Activated T-cell treated with anti-CD3 and anti-CD28 coated beads, Interleukin-2, amount 50 U/mL, for 72 hours (primary cell): ENCODE results near the gene EFCAB11. TPM values are rescaled to one million over a fixed set of nuclear protein-coding genes. Genes with fewer than 3 reads are reported as not detected.
"Not testable (repeated sequence)": the region's sequence is repeated elsewhere in the genome, so short reads cannot be mapped to it uniquely, and the experiment has no call there.

Experiments used
- ATAC-seq, 2 donors: fragments of 150-1000 bp; cut with Tn5 transposase; replicated peaks in 1 of 2; 2 replicates each; pipeline ENCODE4 v1.10.0; 2021; ENCODE audit warnings: moderate library complexity in 2 of 2, mild to moderate bottlenecking in 1 of 2
- DNase-seq, 2 donors: peaks; one replicate each; pipeline ENCODE4 v3.0.0; 2021 to 2022; ENCODE audit warnings: mixed read lengths in 1 of 2
- H3K27ac Mint-ChIP-seq: one replicate; pipeline ENCODE4 v1.8.0; 2022; ENCODE audit warnings: mild to moderate bottlenecking, moderate library complexity, mixed read lengths
- H3K27me3 Mint-ChIP-seq: one replicate; pipeline ENCODE4 v1.8.0; 2022; ENCODE audit warnings: low read depth, mixed read lengths
- H3K36me3 Mint-ChIP-seq, 2 donors: one replicate each; pipeline ENCODE4 v1.8.0; 2022; ENCODE audit warnings: mixed read lengths in 2 of 2, mild to moderate bottlenecking in 1 of 2; ENCODE audit not compliant: insufficient read depth in 2 of 2
- H3K4me1 Mint-ChIP-seq: one replicate; pipeline ENCODE4 v1.8.0; 2022; ENCODE audit warnings: low read depth, mixed read lengths
- H3K4me3 Mint-ChIP-seq, 2 donors: one replicate each; pipeline ENCODE4 v1.8.0; 2022; ENCODE audit warnings: mild to moderate bottlenecking in 2 of 2, mixed read lengths in 2 of 2, moderate library complexity in 2 of 2
- H3K9me3 Mint-ChIP-seq, 2 donors: one replicate each; pipeline ENCODE4 v1.8.0; 2022; ENCODE audit warnings: mixed read lengths in 2 of 2
- total RNA-seq, 2 donors: library from RNA; stranded (reverse); gene quantifications; one replicate each; pipeline ENCODE4 v1.2.3, GENCODE V29; 2022

The EFCAB11 gene
- total RNA-seq, 2 donors from 2014 or later: 12.8 to 13.7 TPM

DNA sequence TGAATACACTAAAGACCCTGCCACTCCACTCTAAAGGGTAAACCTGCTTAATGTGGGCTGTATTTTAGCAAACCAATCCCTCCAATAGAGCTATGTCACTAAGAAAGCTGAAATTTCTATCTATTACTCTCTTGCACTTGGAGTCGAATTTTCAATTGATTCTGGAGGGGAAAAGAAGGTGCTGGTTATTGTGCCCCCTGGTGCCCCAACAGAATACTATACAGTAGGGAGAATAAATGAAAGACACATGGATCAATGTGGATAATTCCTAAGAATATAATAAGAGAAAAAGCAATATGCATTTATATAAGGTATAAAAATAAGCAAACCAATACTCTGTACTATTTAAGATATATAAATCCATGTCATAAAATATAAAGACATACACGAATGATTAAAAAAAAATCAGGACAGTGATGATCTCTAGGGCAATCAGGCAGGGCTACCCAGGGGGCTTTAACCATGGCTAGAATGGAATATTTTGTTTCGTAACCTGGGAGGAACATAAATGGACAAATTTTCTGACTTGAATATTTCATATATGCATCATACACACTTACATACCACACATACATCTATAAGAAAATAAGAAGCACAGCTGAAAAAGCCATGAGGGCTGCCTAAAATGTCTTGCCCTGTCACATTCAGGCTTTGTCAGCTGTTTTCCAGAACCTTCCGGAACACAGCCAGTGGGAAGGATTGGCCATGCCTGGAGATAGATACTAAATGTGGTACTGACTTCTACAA lies 54.4 kb downstream of the EFCAB11 start:
- Mint-ChIP-seq H3K27ac (no peak overlapping the region), H3K27me3 (no peaks in the 10 kb centered on the region), H3K4me3 (no peak overlapping the region), H3K36me3 (no peaks in the 10 kb centered on the region), H3K9me3 (no peaks in the 10 kb centered on the region), H3K4me1 (peaks cover 9% of the 10 kb centered on the region)
- DNase-seq: peak; percentile 3 to 12
- ATAC-seq: no peak

GRCh38 chr14:89899291-89899690 lies 55.2 kb downstream of the EFCAB11 start:
- Mint-ChIP-seq H3K4me3 (no peak overlapping the region), H3K9me3 (no peaks in the 10 kb centered on the region), H3K4me1 (peaks cover 9% of the 10 kb centered on the region), H3K36me3 (no peaks in the 10 kb centered on the region), H3K27ac (no peak overlapping the region), H3K27me3 (no peaks in the 10 kb centered on the region)
- ATAC-seq: no peak
- no peak for DNase-seq

- not testable (repeated sequence) for H3K36me3 Mint-ChIP-seq, ATAC-seq, H3K27ac Mint-ChIP-seq, H3K4me1 Mint-ChIP-seq, H3K4me3 Mint-ChIP-seq, H3K27me3 Mint-ChIP-seq, H3K9me3 Mint-ChIP-seq, DNase-seq
Measured at GRCh38 chr14:89893388-89893787, 61.1 kb downstream of the EFCAB11 start.

DNA sequence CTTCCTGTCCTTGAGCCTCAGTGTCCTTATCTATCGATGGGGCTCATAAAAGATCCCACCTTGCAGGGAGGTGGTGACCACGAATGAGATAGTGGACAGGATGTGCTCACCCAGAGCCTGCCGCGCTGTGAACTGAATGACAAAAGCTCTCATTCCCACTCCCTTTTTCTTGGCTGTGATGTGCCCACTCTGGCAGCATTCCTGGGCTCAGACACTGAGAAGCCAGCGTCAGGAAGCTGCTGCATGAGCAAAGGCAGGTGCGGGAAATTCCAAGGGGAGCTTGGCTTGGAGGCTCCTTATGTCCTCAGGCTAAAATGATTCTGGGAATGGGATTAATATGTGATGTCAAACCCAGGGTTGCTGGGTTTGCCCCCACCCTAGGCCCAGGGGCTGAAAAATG lies 61.6 kb downstream of the EFCAB11 start:
- H3K4me1 Mint-ChIP-seq: no peaks in the 10 kb centered on the region
- no peaks in the 10 kb centered on the region for H3K27me3 Mint-ChIP-seq

DNA sequence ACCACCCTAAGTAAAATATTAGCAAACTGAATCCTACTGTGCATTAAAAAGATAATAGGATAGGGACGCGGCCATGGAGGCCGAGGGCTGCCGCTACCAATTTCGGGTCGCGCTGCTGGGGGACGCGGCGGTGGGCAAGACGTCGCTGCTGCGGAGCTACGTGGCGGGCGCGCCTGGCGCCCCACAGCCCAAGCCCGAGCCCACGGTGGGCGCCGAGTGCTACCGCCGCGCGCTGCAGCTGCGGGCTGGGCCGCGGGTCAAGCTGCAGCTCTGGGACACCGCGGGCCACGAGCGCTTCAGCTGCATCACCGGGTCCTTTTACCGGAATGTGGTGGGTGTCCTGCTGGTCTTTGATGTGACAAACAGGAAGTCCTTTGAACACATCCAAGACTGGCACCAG lies 62.8 kb downstream of the EFCAB11 start:
- not testable (repeated sequence) for ATAC-seq, H3K27me3 Mint-ChIP-seq, H3K36me3 Mint-ChIP-seq, H3K9me3 Mint-ChIP-seq, H3K27ac Mint-ChIP-seq, H3K4me3 Mint-ChIP-seq, DNase-seq, H3K4me1 Mint-ChIP-seq

More for the DNA sequence above, 61.6 kb downstream of the EFCAB11 start:
- DNase-seq (no peak), ATAC-seq (no peak)
- H3K4me3 Mint-ChIP-seq: no peak overlapping the region
- peaks cover 1 to 2% of the 10 kb centered on the region in 2 donors for H3K36me3 Mint-ChIP-seq
- H3K9me3 Mint-ChIP-seq: peaks cover 2% of the 10 kb centered on the region in 2 donors
- H3K27ac Mint-ChIP-seq: no peak overlapping the region

- H3K27me3 Mint-ChIP-seq: no peaks in the 10 kb centered on the region
- ATAC-seq (no peak), DNase-seq (no peak)
- H3K27ac Mint-ChIP-seq: no peak overlapping the region
- no peaks in the 10 kb centered on the region for H3K4me1 Mint-ChIP-seq
- H3K4me3 Mint-ChIP-seq: no peak overlapping the region
- peaks cover 1 to 2% of the 10 kb centered on the region in 2 donors for H3K36me3 Mint-ChIP-seq
- H3K9me3 Mint-ChIP-seq: peaks cover 2% of the 10 kb centered on the region in 2 donors
Measured at GRCh38 chr14:89891055-89891454, 63.5 kb downstream of the EFCAB11 start.

- Mint-ChIP-seq H3K36me3 (peaks cover 1 to 2% of the 10 kb centered on the region in 2 donors), H3K27ac (no peak overlapping the region), H3K27me3 (no peaks in the 10 kb centered on the region), H3K4me1 (no peaks in the 10 kb centered on the region), H3K9me3 (peaks cover 2% of the 10 kb centered on the region in 2 donors), H3K4me3 (no peak overlapping the region)
- DNase-seq (no peak), ATAC-seq (no peak)
Measured at GRCh38 chr14:89890589-89890988, 63.9 kb downstream of the EFCAB11 start.

DNA sequence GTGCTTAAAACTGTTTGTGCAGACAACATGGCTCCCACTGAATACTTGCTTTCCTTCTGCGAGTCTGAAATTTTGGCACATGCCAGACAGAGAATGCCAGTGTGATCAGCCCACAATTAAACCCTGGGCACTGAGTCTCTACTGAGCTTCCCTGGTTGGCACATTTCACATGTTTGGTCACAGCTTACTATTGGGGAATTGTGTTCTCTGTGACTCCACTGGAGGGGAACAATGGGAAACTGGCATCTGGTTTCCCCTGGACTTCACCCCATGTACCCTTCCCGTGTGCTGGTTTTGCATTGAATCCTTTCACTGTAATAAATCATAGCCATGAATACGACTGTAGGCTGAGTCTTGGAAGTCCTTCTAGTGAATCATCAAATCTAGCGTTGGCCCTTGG lies 64.9 kb downstream of the EFCAB11 start:
- Mint-ChIP-seq H3K27ac (no peak overlapping the region), H3K27me3 (no peaks in the 10 kb centered on the region), H3K4me3 (no peak overlapping the region), H3K9me3 (peaks cover 2% of the 10 kb centered on the region in 2 donors), H3K36me3 (peaks cover 1 to 2% of the 10 kb centered on the region in 2 donors), H3K4me1 (no peaks in the 10 kb centered on the region)
- DNase-seq (no peak), ATAC-seq (no peak)

DNA sequence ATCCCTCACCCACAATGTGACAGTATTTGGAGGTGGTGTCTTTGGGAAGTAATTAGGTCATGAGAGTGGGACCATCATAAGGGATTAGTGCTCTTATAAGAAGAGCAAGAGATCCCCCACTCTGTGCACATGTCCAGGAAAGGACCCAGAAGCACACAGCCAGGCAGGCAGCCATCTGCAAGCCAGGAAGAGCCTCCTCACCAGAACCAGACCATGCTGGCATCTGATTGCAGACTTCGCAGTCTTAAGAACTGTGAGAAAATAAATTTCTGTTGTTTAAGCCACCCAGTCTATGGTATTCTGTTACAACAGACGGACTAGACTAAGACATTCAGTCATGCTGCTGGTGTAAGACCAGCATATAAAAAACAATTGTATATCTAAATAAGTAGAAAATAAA lies 69.8 kb downstream of the EFCAB11 start:
- DNase-seq (no peak), ATAC-seq (no peak)
- Mint-ChIP-seq H3K27ac (no peak overlapping the region), H3K9me3 (no peaks in the 10 kb centered on the region), H3K36me3 (no peaks in the 10 kb centered on the region), H3K27me3 (no peaks in the 10 kb centered on the region), H3K4me1 (no peaks in the 10 kb centered on the region), H3K4me3 (no peak overlapping the region)

GRCh38 chr14:89881839-89882238 lies 72.7 kb downstream of the EFCAB11 start:
- H3K9me3 Mint-ChIP-seq: no peaks in the 10 kb centered on the region

DNA sequence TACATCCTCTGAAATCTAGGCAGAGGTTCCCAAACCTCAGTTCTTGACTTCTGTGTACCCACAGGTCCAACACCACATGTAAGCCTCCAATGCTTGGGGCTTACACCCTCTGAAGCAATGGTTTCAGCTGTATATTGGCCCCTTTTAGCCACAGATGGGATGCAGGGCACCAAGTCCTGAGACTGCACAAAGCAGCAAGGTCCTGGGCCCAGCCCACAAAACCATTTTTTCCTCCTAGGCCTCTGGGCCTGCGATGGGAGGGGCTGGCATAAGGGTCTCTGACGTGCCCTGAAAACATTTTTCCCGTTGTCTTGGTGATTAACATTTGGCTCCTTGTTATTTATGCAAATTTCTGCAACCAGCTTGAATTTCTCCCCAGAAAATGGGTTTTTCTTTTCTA lies 80.4 kb downstream of the EFCAB11 start:
- not testable (repeated sequence) for H3K27me3 Mint-ChIP-seq, ATAC-seq, H3K27ac Mint-ChIP-seq, H3K4me3 Mint-ChIP-seq, H3K4me1 Mint-ChIP-seq, DNase-seq
- H3K9me3 Mint-ChIP-seq: peaks cover 0 to 12% of the 10 kb centered on the region in 2 donors
- H3K36me3 Mint-ChIP-seq: peaks cover 2 to 10% of the 10 kb centered on the region in 2 donors

More at GRCh38 chr14:89881839-89882238, 72.7 kb downstream of the EFCAB11 start:
- H3K27ac Mint-ChIP-seq: no peak overlapping the region
- DNase-seq (no peak), ATAC-seq (no peak)
- no peaks in the 10 kb centered on the region for H3K27me3 Mint-ChIP-seq
- no peaks in the 10 kb centered on the region for H3K4me1 Mint-ChIP-seq
- H3K36me3 Mint-ChIP-seq: no peaks in the 10 kb centered on the region
- no peak overlapping the region for H3K4me3 Mint-ChIP-seq

- DNase-seq: no peak
- H3K27me3 Mint-ChIP-seq: no peaks in the 10 kb centered on the region
- no peak overlapping the region for H3K4me3 Mint-ChIP-seq
- ATAC-seq: no peak
- H3K9me3 Mint-ChIP-seq: peaks cover 0 to 10% of the 10 kb centered on the region in 2 donors
- no peaks in the 10 kb centered on the region for H3K4me1 Mint-ChIP-seq
- no peak overlapping the region for H3K27ac Mint-ChIP-seq
- H3K36me3 Mint-ChIP-seq: peaks cover 2 to 10% of the 10 kb centered on the region in 2 donors
Measured at GRCh38 chr14:89870316-89870715, 84.2 kb downstream of the EFCAB11 start.

DNA sequence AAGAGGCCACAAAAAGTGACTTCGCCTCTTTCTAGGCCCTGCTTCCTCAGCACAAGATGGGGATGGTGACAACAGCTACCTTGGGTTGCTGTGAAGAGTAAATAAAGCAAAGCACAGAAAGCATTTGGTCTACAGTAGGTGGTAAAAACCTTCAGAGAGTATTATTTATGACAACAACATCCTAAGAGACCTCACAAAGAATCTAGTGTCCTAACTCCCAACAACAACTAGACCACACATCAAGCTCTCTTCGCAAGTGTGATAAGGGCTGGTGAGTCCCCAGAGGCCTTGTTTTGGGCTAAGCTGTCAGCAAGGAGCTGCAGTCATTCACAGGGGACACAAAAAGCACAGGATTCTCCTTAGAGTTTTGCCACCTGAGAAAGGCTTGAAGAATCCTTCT lies 84.9 kb downstream of the EFCAB11 start:
- DNase-seq: no peak
- Mint-ChIP-seq H3K4me1 (no peaks in the 10 kb centered on the region), H3K4me3 (no peak overlapping the region), H3K27me3 (no peaks in the 10 kb centered on the region), H3K27ac (no peak overlapping the region), H3K36me3 (peaks cover 2 to 6% of the 10 kb centered on the region in 2 donors), H3K9me3 (peaks cover 0 to 6% of the 10 kb centered on the region in 2 donors)
- no peak for ATAC-seq

GRCh38 chr14:89866458-89866857 lies 88.1 kb downstream of the EFCAB11 start:
- ATAC-seq (no peak), DNase-seq (no peak)
- Mint-ChIP-seq H3K4me1 (no peaks in the 10 kb centered on the region), H3K27me3 (no peaks in the 10 kb centered on the region), H3K9me3 (peaks cover 0 to 3% of the 10 kb centered on the region in 2 donors), H3K36me3 (no peaks in the 10 kb centered on the region), H3K4me3 (no peak overlapping the region), H3K27ac (no peak overlapping the region)
